Stimulated activated CD4-positive, alpha-beta T cell treated with anti-CD3 and anti-CD28 coated beads, TNF-alpha, amount 100 ng/mL, for 1 hour (primary cell): Measurements from ENCODE around the gene NKAPL.

Source experiments
- DNase-seq, 3 donors: peaks; one replicate each; pipeline ENCODE4 v3.0.0-alpha.2; 2020; ENCODE audit warnings: low read depth in 3 of 3, low spot score in 1 of 3

The NKAPL gene

DNA sequence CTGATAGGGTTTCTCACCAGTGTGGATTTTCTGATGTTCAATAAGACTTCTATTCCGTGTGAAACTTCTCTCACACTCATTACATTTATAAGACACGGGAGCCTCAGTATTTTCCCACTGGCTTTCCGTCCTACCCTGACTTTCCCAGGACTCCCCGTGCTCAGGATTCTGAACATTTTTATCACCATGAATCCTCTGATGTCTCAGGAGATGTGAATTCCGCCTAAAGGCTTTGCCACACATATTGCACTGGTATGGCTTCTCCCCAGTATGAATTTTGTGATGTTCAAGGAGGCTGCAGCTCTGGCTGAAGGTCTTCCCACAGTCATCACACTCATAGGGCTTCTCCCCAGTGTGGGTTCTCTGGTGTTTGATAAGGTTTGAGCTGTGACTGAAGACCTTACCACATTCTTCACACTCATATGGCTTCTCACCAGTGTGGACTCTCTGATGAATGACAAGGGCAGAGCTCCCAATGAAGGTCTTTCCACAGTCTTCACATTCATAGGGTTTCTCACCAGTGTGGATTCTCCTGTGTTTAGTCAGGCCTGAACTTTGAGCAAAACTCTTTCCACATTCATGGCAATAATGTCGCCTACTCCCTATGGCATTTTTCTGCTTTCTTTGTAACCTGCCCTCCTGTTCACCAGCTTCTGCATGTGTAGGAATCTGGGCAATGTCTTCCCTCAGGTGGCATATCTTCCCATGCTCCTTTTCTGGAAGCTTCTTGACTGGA is 13.7 kb upstream of the NKAPL start:
- DNase-seq, result no peak

DNA sequence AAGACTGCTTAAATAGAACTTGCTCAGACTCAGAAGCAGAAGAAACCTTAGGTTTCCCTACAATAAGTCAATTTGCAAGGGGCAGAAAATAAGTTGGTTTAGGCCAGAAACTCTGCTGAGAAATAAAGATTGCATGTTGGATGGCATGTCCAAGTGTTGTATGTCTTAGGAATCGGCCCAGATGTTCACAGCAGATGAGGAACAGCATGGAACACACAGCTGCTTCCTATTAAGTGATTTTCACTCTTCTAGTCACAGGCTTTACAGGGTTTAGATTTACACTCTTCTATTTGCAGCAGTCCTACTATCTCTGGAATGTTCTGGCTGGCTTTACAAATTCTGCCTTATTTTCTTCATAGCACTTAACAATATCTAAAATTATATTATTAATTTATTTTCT is 10.2 kb upstream of the NKAPL start:
- DNase-seq, result no peak

DNA sequence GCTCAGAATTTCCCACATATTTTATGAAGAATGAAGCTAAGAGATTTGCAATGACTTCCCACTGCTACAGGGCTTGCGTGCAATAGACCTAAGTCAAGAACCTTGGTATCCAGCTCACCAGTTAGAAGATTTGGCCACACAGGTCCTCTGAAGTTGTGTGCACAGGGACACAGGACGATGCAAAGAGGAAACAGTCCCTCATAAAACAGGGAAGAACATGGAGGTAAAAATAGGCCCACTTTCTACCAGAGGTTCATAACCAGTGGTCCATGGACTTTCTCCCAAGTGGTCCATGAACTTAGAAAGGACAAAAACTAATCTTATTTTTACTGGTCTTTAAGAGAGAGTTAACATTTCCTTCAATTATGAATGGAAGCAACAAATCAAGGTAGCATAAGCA is 8.3 kb upstream of the NKAPL start:
- DNase-seq, result no peak

DNA sequence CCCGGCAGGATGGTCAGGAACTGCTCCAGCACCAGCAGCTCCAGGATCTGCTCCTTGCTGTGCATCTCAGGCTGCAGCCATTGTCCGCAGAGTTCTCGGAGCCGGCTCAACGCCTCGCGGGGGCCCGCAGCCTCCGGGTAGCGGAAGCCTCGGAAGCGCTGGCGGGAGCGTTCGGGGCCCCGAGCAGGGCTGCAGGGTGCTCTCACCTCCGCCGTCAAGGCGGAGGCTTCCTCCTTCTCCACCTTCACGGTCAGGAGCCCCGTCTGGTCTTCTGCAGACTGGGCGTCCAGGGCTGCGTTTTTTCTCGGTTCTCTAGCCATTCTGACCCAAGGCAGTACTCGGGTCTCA is 7.5 kb upstream of the NKAPL start:
- DNase-seq, result no peak

DNA sequence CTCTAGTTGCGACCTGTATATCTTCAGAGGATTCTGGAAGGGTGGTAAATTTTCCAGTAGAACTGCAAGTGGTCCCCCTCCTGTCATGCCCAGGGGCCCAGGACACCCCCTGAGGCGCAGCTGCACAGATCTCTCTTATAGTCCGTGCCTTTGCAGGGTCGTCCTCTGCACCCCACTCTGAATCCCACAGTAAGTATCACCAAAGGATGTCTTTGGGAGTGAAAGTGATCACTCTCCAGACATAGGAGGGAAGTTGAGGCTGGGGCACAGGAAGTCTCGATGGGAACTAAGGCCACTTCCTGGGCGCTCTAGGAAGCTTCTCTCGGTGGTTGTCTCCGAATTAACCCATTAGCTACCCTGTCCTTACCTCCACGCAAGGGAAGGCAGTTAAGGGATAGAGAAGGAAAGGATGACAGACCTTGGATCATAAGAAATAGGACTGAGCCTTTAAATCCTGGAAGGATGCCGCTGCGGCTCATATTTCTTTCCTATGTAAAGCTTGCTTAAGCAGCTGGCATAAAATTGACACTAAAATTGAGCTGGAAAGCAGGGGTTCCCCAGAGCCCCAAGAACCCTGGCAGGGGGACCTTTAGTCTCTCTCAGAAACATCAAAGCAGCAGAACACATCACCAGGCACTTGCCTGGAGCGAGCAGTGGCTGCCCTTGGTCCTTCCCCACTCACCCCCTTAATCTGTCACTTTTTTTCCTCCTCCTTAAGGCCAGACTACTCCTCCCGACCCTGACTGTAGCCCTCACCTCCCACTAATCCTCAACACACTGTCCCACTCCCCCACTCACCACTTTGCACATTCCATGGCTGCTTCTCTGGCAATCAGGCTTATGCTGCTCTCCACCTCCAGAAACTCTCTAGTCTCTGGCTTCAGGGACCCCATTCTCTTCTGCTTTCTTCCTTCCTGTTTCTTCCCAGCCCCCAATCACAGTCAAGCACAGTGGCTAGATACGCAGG is 6.8 kb upstream of the NKAPL start, which contains the start of gene ZKSCAN4:
TSS of gene ZKSCAN4 (minus strand) at position 261 of the 967 bp plus-strand sequence. CDS start 289 bp downstream, outside the sequence.
- DNase-seq, result peak; percentile 54 to 60 (median 58)

DNA sequence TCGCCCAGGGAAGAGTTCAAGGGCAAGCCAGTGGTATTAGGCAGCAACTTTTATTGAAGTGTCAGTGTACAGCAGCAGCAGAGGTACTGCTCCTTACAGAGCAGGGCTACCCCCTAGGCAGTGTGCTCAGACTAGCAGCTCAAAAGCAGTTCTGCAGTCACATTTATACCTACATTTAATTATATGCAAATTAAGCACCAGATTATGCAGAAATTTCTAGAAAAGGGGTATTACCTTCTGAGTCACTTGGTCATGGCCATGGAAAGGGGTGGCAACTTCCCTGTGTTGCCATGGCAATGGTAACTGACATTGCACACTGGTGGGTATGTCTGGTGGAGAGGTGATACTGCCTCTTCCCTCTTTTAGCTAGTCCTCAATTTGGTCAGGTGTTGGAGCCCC is 5.0 kb upstream of the NKAPL start:
- no peak for DNase-seq

DNA sequence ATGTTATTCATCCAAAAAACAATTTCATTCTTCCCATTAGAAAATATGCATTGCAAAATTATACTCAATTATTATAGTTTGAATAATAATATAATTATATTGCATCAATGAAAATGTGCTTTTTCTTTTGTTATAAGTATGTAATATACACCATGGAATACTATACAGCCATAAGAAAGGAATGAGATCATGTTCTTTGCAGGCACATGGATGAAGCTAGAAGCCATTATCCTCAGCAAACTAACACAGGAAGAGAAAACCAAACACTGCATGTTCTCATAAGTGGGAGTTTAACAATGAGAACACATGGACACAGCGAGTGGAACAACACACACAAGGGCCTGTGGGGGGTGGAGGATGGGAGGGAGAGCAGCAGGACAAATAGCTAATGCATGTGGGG is 2.1 kb upstream of the NKAPL start:
- no peak for DNase-seq

DNA sequence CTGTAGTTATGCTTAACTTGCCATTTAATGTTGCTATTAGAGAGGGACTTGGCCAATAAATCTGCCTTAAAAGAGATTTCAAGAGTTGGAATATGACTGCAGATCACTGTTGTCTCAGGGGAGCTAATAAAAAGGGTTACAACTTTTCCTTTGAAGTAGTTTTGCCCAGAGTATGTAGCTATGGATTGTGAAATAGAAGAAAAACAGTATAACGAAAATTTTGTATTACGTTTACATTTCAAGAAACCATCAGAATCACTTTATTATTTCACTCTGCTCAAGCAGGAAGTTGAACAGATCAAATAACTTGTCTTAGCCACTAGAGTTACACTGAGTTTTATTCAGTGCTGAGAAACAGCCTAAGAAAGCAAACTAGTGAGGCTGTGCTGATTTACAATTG is 4.8 kb downstream of the NKAPL start:
- DNase-seq, result no peak

DNA sequence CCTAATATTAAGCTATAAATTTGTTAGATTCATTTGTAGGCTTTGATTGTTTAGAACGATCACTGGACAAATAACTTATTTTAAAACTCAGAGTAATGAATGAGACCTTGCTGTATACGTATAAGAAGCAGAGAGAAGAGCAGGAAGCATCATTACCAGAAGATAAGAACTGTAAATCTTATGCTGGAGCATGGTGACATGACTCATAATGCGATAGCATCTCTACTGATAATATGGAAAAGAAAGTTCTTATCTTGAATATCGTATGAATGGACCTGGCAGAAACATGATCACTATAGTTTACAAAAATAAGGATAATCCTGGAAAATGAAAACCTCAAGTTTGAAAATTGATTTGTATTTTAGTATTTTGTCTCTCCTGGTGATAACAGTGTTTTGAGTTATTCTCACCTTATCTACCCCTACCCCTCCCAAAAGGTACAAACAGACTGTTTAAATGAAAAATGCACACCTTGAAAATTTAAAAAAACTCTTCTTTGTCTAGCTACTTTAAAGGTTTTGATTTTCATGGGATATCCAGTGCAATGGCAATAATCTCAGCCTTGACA is 5.8 kb downstream of the NKAPL start:
- no peak for DNase-seq

DNA sequence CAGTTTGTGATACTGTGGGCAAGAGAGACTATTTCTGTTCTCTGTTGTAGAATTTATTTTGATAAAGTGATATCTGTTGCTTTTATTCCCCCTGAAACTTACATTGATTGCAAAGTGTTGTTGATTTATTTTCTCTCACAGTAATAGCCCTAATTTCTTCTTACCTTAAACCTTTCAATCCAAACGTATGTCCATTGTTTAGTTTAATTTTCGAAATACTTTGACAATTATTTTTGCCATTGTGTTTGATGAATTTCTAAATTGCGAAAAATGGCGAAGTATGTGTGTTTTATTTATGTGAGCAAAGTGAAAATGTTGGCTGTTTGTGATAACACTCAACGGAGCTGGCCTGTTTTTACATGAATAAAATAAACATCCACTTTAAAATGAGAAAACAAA is 7.5 kb downstream of the NKAPL start:
- no peak for DNase-seq

DNA sequence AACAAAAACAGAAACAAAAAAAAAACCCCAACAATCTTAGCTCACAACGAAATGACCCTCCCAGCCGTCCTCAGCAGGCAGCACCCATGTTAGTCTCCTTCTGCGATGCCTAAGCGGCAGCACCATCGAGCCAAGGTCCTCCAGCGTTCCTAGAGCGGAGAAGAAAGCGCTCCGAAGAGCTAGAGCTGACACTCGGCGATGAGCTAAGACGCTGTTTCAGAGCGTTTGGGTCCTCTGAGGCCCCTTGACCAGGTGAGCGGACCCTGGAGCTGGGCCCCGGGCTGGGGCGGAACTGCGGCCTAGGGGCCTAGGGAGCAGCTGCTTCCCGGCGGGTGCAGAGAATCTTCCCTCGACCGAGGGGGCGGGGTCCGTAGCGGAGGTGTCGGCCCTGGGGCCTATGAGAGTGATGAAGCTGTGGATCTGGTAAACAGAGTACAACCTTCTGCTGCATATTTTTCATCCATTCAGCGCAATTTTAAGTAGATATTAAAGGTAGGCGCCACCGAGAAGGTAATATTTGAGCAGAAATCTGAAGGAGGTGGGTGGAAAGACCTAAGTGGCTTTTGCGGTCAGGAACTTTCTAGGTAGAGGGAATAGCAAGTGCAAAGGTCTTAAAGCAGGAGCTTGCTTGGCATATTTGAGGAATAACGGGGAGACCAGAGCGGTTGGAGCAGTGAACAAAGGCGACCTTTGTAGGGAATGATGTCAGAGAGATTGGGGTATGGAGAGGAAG is 8.0 kb downstream of the NKAPL start, which contains the start of gene ZSCAN26:
TSS of gene ZSCAN26 (plus strand) at position 182 of the 733 bp plus-strand sequence. CDS start 4,777 bp downstream, outside the sequence.
- peak; percentile 65 to 80 (median 66) for DNase-seq

DNA sequence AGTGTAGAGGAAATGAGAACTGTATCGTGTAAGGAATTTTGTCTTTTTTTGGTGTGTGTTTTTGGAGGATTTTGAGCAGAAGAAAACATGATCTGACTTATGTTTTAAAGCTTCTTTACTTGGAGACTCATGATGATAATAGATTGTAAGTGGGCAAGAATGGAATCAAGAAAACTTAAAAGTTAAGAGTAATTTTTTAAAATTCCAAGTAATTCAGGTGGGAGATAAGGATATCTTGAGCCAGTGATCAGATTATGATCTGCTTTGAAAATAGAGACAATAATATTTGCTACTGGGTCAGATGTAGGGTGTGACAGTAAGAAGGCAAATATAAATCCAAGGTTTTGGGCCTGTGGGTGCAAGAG is 8.6 kb downstream of the NKAPL start:
- no peak for DNase-seq

DNA sequence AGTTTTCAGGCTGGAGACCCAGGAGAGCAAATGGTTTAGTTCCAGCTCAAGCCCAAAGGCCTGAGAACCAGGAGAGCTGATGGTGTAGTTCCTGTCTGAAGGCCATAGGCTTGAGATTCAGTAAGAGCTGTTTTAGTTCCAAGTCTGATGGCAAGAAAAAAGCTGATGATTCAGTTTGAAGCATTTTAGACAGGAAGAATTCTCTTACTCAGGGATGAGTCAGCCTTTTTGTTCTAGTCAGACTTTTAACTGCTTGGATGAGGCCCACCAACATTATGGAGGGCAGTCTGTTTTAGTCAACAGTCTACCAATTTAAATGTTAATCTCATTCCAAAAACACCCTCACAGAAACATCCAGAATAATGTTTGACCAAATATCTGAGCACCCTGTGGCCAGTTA is 10.4 kb downstream of the NKAPL start:
- no peak for DNase-seq

DNA sequence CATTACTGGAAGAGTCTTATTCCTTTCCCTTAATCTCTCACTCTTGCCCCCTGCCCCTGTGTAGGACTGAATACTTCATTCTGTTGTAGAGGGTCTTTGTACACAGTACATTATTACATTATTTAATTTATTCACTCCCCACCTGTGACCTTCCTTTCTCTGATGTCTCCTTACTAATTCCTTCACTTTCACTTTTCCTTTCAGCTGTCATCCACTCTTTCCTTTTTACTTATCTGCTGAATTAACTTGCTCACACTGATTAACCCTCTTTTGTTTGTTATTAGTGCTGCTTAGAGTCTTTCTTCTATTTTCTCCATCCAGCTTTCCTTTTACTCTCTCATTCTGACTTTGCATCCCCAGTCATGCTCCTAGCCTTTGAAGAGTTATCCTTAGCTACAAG is 15.8 kb downstream of the NKAPL start:
- DNase-seq, result no peak

DNA sequence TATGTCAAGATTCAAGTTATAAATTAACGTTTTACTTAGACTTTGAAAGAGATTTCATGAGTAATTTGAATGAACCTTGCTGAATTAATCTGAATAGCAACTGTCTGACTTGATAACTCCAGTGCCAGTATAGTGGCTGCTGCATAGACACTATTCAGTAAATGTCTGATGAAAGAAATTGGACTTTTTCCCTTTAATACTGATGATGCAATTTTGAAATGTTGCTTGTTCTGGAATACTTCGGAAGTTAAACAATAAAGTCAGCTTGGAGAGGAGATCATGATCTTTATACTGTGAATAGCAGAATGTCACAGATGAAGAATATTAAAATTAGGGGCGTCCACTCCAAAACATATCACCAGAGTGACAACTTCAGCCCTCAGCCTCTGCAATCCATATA is 18.6 kb downstream of the NKAPL start:
- DNase-seq, result no peak

DNA sequence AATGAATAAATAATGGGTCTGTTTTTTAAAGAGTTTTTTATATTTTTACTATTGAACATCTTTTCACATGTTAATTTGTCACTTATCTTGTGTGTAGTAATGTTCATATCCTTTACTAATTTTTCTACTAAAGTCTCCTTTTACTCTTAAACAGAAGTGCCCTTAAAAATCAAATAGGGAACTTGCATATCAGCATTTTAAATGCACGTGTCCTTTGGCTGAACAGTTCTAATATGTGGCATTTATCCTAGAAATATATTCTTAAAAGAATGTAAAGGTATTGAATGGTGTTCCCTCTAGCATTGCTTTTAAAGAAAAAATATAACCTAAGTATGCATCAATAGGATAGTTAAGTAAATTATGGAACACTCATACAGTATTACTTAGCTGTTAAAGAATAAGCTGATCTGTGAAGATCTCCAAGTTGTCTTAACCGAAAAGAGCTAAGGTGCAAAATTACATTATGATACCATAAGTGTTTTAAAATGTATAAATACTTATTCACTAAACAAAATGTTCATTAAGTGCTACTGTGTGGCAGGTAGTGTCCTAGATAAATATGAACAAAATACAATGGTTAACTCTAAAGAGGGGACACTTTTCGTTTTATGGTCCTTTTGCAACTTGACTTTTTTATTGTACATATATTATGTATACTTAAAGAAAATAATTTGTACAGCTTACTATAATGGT is 21.6 kb downstream of the NKAPL start:
- no peak for DNase-seq

DNA sequence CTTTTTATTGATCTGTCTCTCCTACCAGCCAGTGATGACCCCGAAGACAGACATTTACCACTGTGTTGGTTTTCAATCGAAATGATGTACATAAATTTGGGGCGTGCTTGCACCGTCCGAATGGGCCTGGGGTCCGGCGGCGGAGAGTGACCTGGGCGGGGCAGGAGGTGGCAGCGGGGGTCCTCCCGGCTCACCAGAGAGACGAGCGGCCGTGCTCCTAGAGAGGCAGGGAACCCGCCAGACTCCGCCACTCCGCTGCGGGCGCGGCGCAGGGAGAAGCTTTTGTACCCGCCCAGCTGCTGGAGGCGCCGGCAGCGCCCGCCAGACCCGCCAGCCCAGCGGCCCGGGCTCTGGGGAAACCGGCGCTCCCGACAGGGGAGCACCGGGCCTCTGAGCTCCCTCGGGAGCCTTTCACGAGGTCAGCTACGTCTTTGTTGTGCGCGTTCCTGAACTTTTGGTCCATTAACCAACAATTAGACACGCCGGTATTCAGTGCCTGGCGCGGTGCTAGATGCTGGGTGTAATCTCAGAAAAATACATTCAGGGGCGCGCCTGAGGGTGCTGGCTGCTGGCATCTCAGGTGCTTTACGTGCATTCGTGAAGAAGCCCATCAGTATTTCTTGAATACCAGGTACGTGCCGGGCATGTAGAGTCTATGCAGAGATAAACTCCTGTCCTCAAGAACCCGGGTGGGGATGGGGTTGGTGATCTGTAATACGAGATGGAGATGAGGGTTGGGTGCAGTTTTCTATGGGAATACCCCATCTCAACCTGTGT is 22.4 kb downstream of the NKAPL start, which contains the start of gene PGBD1:
TSS of gene PGBD1 (plus strand) at position 285 of the 777 bp plus-strand sequence. CDS start 2,242 bp downstream, outside the sequence.
- peak in 1 of 3 donors; percentile 35 for DNase-seq

DNA sequence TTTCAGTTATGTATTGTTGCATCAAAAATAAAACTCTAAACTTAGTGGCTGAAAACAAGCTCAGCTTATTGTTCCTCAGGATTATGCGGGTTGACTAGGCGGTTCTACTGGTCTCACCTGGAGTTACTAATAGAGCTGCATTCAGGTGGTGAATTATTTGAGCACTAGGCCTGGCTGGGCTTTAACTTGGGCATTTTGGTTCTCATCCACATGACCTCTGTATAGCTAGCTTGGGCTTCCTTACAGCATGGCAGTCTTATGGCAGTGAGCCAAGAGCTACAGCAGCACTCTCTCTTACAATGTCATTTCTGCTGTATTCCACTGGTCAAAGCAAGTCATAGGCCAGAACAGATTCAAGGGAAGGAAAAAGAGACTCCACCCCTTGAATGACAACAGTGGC is 23.8 kb downstream of the NKAPL start:
- DNase-seq, result no peak

DNA sequence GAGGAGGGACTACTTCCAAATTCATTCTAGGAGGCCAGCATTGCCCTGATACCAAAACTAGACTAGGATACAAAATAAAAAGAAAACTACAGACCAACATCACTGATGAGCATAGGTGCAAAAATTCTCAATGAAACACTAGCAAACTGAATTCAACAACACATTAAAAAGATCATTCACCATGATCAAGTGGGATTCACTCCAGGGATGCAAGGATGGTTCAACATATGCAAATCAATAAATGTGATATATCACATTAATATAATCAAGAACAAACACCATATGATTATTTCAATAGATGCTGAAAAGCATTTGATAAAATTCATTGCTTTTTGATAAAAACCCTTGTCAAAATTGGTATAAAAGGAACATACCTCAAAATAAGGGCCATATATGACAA is 32.5 kb downstream of the NKAPL start:
- no peak for DNase-seq

DNA sequence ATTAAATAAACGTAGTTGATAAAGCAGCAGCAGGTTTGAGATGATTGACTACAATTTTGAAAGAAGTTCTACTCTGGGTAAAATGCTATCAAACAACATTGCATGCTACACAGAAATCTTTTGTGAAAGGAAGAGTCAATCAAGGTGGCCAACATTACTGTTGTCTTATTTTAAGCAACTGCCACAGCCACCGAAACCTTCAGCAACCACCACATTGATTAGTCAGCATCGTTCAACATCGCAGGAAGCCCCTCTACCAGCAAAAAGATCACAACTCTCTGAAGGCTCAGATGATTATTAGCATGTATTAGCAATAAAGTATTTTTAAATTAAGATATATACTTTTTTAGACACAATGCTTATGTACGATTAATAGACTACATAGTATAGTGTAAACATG is 36.2 kb downstream of the NKAPL start:
- no peak for DNase-seq
